A673 (cell line): Measurements from ENCODE around the gene P2RX2. TPM values are rescaled to one million over a fixed set of nuclear protein-coding genes. Genes with fewer than 3 reads are reported as not detected.

Experiments used
- BruUV-seq: library from RNA; stranded (reverse); fragments of 400-500 nt; replicated peaks from 2 replicates; lab custom pipeline; 2021; lab: Mats Ljungman, UMichigan
- CTCF ChIA-PET: fragments of 300-600 bp; sonication (Branson Sonifier 250); formaldehyde crosslinking; loops from one replicate; lab custom pipeline; 2022; ENCODE audit warnings: antibody characterized with exemption; lab: Charles Lee
- POLR2A ChIA-PET: fragments of 300-600 bp; sonication (Branson Sonifier 250); formaldehyde crosslinking; loops from one replicate; lab custom pipeline; 2022; ENCODE audit warnings: antibody characterized with exemption; ENCODE audit not compliant: low non-redundant PET; lab: Charles Lee
- DNase-seq: peaks from one replicate; pipeline ENCODE4 v3.0.0-alpha.2; 2015; ENCODE audit warnings: low spot score
- H3K27ac ChIP-seq: fragments of 200-600 bp; sonication (generic); 2 replicates; pipeline ENCODE4 v1.5.1; 2016; ENCODE audit warnings: mixed run types, low read depth, mild to moderate bottlenecking, mixed read lengths, antibody characterized with exemption, low read length; ENCODE audit not compliant: poor library complexity, severe bottlenecking
- H3K27me3 ChIP-seq: fragments of 200-600 bp; sonication (generic); replicated peaks from 2 replicates; pipeline ENCODE4 v1.6.1; 2017; ENCODE audit warnings: mixed run types, low read depth, mild to moderate bottlenecking, mixed read lengths, antibody characterized with exemption, low read length; ENCODE audit not compliant: insufficient read depth, poor library complexity
- H3K36me3 ChIP-seq: fragments of 200-600 bp; sonication (generic); 2 replicates; pipeline ENCODE4 v1.6.1; 2016; ENCODE audit warnings: mixed run types, mild to moderate bottlenecking, mixed read lengths, antibody characterized with exemption, low read length; ENCODE audit not compliant: insufficient read depth, poor library complexity, severe bottlenecking
- H3K4me1 ChIP-seq: fragments of 200-600 bp; sonication (generic); 2 replicates; pipeline ENCODE4 v1.6.1; 2017; ENCODE audit warnings: mixed run types, mild to moderate bottlenecking, mixed read lengths, antibody characterized with exemption, low read length; ENCODE audit not compliant: insufficient read depth, poor library complexity, severe bottlenecking
- H3K4me3 ChIP-seq: fragments of 200-600 bp; sonication (generic); 2 replicates; pipeline ENCODE4 v1.5.1; 2016; ENCODE audit warnings: low read depth, mixed run types, mild to moderate bottlenecking, mixed read lengths, low read length; ENCODE audit not compliant: poor library complexity, severe bottlenecking
- H3K9me3 ChIP-seq: fragments of 200-600 bp; sonication (generic); 2 replicates; pipeline ENCODE4 v1.6.1; 2016; ENCODE audit warnings: mixed run types, low read depth, mild to moderate bottlenecking, mixed read lengths, antibody characterized with exemption, low read length; ENCODE audit not compliant: poor library complexity, severe bottlenecking
- CTCF ChIP-seq: fragments of 300-800, 200-600 bp; sonication (generic); conservative IDR thresholded peaks from 2 replicates; pipeline ENCODE4 v1.5.1; 2017; ENCODE audit warnings: low read depth, mild to moderate bottlenecking, antibody characterized with exemption, low read length, moderate library complexity, mixed read lengths
- EZH2 ChIP-seq: fragments of 200-600 bp; sonication (generic); IDR thresholded peaks from 2 replicates; pipeline ENCODE4 v1.6.1; 2017; ENCODE audit warnings: borderline replicate concordance, low read depth, mild to moderate bottlenecking, mixed read lengths, antibody characterized with exemption, low read length; ENCODE audit not compliant: poor library complexity, severe bottlenecking
- intact Hi-C: fragments of 100-400 bp; cut with micrococcal nuclease; formaldehyde crosslinking; loops from one replicate; pipeline ENCODE4 v1.10.0; 2022; ENCODE audit not compliant: unreplicated experiment
- total RNA-seq: library from RNA; stranded (reverse); gene quantifications from 2 replicates; pipeline ENCODE4 v1.2.3, GENCODE V29; 2021

Gene P2RX2
- total RNA-seq, 1 experiment from 2014 or later = not detected

GRCh38 chr12:132603240-132604150 lies 15.1 kb upstream of the P2RX2 start:
- no peaks in the 10 kb centered on the region for H3K9me3 ChIP-seq
- BruUV-seq = no TSS peak
- TF ChIP-seq EZH2 = no peak
- no peak for TF ChIP-seq CTCF
- peaks cover 20% of the 10 kb centered on the region for H3K27me3 ChIP-seq
- ChIA-PET CTCF (no interaction called here), POLR2A (no interaction called here)
- peaks cover 6% of the 10 kb centered on the region for H3K4me1 ChIP-seq
- no peak for DNase-seq
- H3K27ac ChIP-seq = no peak overlapping the region
- intact Hi-C loops = no loop called here
- no peaks in the 10 kb centered on the region for H3K36me3 ChIP-seq
- no peak overlapping the region for H3K4me3 ChIP-seq

- H3K4me3 ChIP-seq = no peak overlapping the region
- BruUV-seq = no TSS peak
- CTCF ChIA-PET = no interaction called here
- intact Hi-C loops = no loop called here
- POLR2A ChIA-PET = no interaction called here
- DNase-seq = no peak
- peaks cover 20% of the 10 kb centered on the region for H3K27me3 ChIP-seq
- H3K4me1 ChIP-seq = peaks cover 6% of the 10 kb centered on the region
- H3K27ac ChIP-seq = no peak overlapping the region
- H3K9me3 ChIP-seq = no peaks in the 10 kb centered on the region
- TF ChIP-seq CTCF = no peak
- TF ChIP-seq EZH2 = no peak
- no peaks in the 10 kb centered on the region for H3K36me3 ChIP-seq
Measured at GRCh38 chr12:132604151-132604618, 14.4 kb upstream of the P2RX2 start.

- H3K4me3 ChIP-seq = no peak overlapping the region
- intact Hi-C loops = no loop called here
- ChIA-PET CTCF (no interaction called here), POLR2A (no interaction called here)
- H3K27me3 ChIP-seq = peaks cover 20% of the 10 kb centered on the region
- no peak for DNase-seq
- TF ChIP-seq EZH2 = no peak
- TF ChIP-seq CTCF = no peak
- no peaks in the 10 kb centered on the region for H3K36me3 ChIP-seq
- no peak overlapping the region for H3K27ac ChIP-seq
- no TSS peak for BruUV-seq
- H3K4me1 ChIP-seq = peaks cover 6% of the 10 kb centered on the region
- H3K9me3 ChIP-seq = no peaks in the 10 kb centered on the region
Measured at GRCh38 chr12:132604668-132605441, 13.7 kb upstream of the P2RX2 start.
